RKO (cell line): ENCODE data around the gene FOXA3.
A peak's percentile ranks its signal among the peaks of the same experiment; 100 is the strongest.

Source experiments
- DNase-seq: peaks from one replicate; pipeline ENCODE4 v3.0.0-alpha.2; 2016; ENCODE audit warnings: low spot score

FOXA3 gene

GRCh38 chr19:45873219-45873772, 9.2 kb downstream of the FOXA3 start:
- no peak for DNase-seq

- DNase-seq, result no peak
These were observed 10.5 kb downstream of the FOXA3 start for GRCh38 chr19:45874620-45874966.

GRCh38 chr19:45876161-45876410, 12.0 kb downstream of the FOXA3 start:
- DNase-seq, result no peak

- DNase-seq, result no peak
These were observed 12.5 kb downstream of the FOXA3 start for GRCh38 chr19:45876411-45877197.

- no peak for DNase-seq
These were observed 14.1 kb downstream of the FOXA3 start for GRCh38 chr19:45878043-45878794.

GRCh38 chr19:45879055-45879454, 14.9 kb downstream of the FOXA3 start:
- DNase-seq, result no peak

- DNase-seq, result no peak
These were observed 15.8 kb downstream of the FOXA3 start for GRCh38 chr19:45879971-45880370.

GRCh38 chr19:45881082-45881908, 17.2 kb downstream of the FOXA3 start:
- no peak for DNase-seq

GRCh38 chr19:45881909-45882528, 17.9 kb downstream of the FOXA3 start:
- no peak for DNase-seq

- DNase-seq, result peak; percentile 89
These were observed 18.8 kb downstream of the FOXA3 start for GRCh38 chr19:45882652-45883585.

- DNase-seq, result no peak
These were observed 19.4 kb downstream of the FOXA3 start for GRCh38 chr19:45883586-45883880.

- no peak for DNase-seq
These were observed 20.0 kb downstream of the FOXA3 start for GRCh38 chr19:45883881-45884681.

- no peak for DNase-seq
These were observed 20.8 kb downstream of the FOXA3 start for GRCh38 chr19:45884682-45885555.

- DNase-seq, result peak; percentile 94
These were observed 21.7 kb downstream of the FOXA3 start, which contains the start of gene IRF2BP1 for GRCh38 chr19:45885556-45886426. TSS of gene IRF2BP1 (minus strand) at chr19:45886141. CDS start at chr19:45885774, 367 bp downstream.

- peak; percentile 94 for DNase-seq
These were observed 22.5 kb downstream of the FOXA3 start for GRCh38 chr19:45886427-45887199.

GRCh38 chr19:45887200-45887710, 23.1 kb downstream of the FOXA3 start:
- no peak for DNase-seq

GRCh38 chr19:45889210-45889885, 25.2 kb downstream of the FOXA3 start:
- DNase-seq, result no peak
